Measurements from ENCODE around the gene LAMP2. TPM values are rescaled to one million over a fixed set of nuclear protein-coding genes. Genes with fewer than 3 reads are reported as not detected.

The LAMP2 gene
- total RNA-seq, 1 experiment from 2014 or later = 106 TPM

GRCh38 chrX:120457766-120458180, 11.3 kb downstream of the LAMP2 start:
- DNase-seq (ENCODE audit: extremely low read depth, low read depth) = no peak

- no peak for DNase-seq (ENCODE audit: extremely low read depth, low read depth)
Observed at GRCh38 chrX:120456973-120457372, 12.1 kb downstream of the LAMP2 start.

- no peak for DNase-seq (ENCODE audit: extremely low read depth, low read depth)
Observed at GRCh38 chrX:120453985-120454384, 15.1 kb downstream of the LAMP2 start.

- no peak for DNase-seq (ENCODE audit: extremely low read depth, low read depth)
Observed at GRCh38 chrX:120452131-120452530, 17.0 kb downstream of the LAMP2 start.

GRCh38 chrX:120450163-120450562, 18.9 kb downstream of the LAMP2 start:
- no peak for DNase-seq (ENCODE audit: extremely low read depth, low read depth)

- no peak for DNase-seq (ENCODE audit: extremely low read depth, low read depth)
Observed at GRCh38 chrX:120446498-120446897, 22.6 kb downstream of the LAMP2 start.

GRCh38 chrX:120439921-120440320, 29.2 kb downstream of the LAMP2 start:
- no peak for DNase-seq (ENCODE audit: extremely low read depth, low read depth)

- DNase-seq (ENCODE audit: extremely low read depth, low read depth) = no peak
Observed at GRCh38 chrX:120429776-120430540, 39.1 kb downstream of the LAMP2 start.

GRCh38 chrX:120428309-120428708, 40.8 kb downstream of the LAMP2 start:
- DNase-seq (ENCODE audit: extremely low read depth, low read depth) = no peak

- no peak for DNase-seq (ENCODE audit: extremely low read depth, low read depth)
Observed at GRCh38 chrX:120426599-120426998, 42.5 kb downstream of the LAMP2 start.

GRCh38 chrX:120419463-120419862, 49.6 kb downstream of the LAMP2 start:
- no peak for DNase-seq (ENCODE audit: extremely low read depth, low read depth)

- no peak for DNase-seq (ENCODE audit: extremely low read depth, low read depth)
Observed at GRCh38 chrX:120408168-120408567, 60.9 kb downstream of the LAMP2 start.

GRCh38 chrX:120406638-120407037, 62.5 kb downstream of the LAMP2 start:
- DNase-seq (ENCODE audit: extremely low read depth, low read depth) = no peak

- no peak for DNase-seq (ENCODE audit: extremely low read depth, low read depth)
Observed at GRCh38 chrX:120402369-120402768, 66.7 kb downstream of the LAMP2 start.

- DNase-seq (ENCODE audit: extremely low read depth, low read depth) = no peak
Observed at GRCh38 chrX:120401301-120401700, 67.8 kb downstream of the LAMP2 start.

- peak; percentile 26 for DNase-seq (ENCODE audit: extremely low read depth, low read depth)
Observed at GRCh38 chrX:120380699-120381098, 88.4 kb downstream of the LAMP2 start.

GRCh38 chrX:120379937-120380681, 89.0 kb downstream of the LAMP2 start:
- DNase-seq (ENCODE audit: extremely low read depth, low read depth) = no peak

GRCh38 chrX:120378570-120378969, 90.5 kb downstream of the LAMP2 start:
- DNase-seq (ENCODE audit: extremely low read depth, low read depth) = no peak
